ENCODE results near the gene CDC14A.
"Not testable (repeated sequence)": the region's sequence is repeated elsewhere in the genome, so short reads cannot be mapped to it uniquely, and the experiment has no call there.

CDC14A gene

DNA sequence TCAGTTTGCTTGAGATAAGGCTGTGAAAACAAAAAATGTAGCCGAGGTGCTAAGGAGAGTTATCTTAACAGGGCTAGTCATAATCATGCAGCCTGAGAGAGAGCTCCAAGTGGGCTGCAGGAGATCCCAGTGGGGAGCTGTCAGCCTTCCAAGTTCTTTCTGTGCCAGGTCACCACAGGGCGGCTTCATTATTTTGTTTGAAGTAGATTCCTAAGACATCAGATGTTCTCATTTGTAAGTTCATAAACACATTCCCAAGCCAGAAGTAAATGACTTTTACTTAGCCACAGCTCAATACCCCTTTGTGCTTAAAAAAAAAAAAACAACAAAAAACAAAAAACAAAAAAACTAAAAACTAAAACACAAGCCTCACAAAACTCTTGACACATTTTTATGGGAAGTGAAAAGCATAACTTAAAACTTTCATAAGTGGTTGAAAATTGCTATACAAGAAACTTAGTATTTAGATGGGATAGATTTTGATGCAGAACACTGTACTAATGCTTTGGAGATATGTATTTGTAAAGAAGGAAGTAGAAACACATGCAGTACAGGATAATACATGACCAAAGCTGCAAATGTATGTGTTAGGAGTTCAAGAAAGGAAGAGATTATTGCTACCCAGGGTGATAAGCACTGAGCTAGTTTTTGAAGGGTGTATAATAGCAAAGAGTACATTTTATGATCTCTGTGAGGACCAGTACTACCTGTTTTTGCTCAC, 8.6 kb downstream of the CDC14A start:
- no peaks in the 10 kb centered on the region for H3K9me3 ChIP-seq (ENCODE audit: control insufficient read depth in 2 of 2, low read length in 2 of 2)
- H3K36me3 ChIP-seq (ENCODE audit: control insufficient read depth in 2 of 2, insufficient read depth in 2 of 2, low read length in 2 of 2), result peaks cover 0 to 2% of the 10 kb centered on the region in 2 donors
- H3K4me1 ChIP-seq (ENCODE audit: control insufficient read depth in 2 of 2, insufficient read depth in 2 of 2, low read length in 2 of 2), result peaks cover 0 to 16% of the 10 kb centered on the region in 2 donors
- no peak overlapping the region for H3K27ac ChIP-seq (ENCODE audit: low read depth in 2 of 2, low read length in 2 of 2)
- no peak overlapping the region for H3K4me3 ChIP-seq (ENCODE audit: low read length in 2 of 2)
- no peaks in the 10 kb centered on the region for H3K27me3 ChIP-seq (ENCODE audit: control insufficient read depth in 2 of 2, insufficient read depth in 2 of 2, low read length in 2 of 2)
- H3K9ac ChIP-seq (ENCODE audit: low read depth in 1 of 2, low read length in 2 of 2), result no peak overlapping the region

DNA sequence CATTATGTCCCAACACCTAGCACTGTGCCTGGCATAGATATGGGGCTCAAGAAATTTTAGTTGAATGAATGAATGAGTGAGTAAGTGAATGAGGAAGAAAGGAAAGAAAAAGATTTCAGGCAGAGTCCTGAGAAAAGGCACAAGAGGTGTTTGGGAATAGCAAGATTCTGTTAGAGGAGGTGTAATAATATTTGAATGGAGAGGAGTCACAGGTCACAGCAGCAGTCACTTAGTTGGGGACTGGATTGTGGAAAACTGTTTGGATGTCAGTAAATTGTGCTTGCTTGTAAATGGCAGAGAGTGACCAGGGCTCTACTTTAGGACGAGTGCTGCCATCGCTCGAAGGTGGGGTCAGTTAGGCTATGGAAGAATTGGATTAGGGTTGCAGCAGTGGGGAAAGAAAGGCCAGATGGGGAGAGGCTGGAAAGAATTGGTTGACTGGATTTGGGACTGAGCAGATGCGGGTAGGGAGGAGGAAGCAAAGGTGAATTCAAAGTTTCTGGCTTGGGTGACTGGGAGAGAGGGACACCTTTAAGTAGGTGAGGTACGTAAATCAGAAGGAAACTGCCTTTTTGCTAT, 9.3 kb downstream of the CDC14A start:
- no peak overlapping the region for H3K27ac ChIP-seq (ENCODE audit: low read depth in 2 of 2, low read length in 2 of 2)
- H3K36me3 ChIP-seq (ENCODE audit: control insufficient read depth in 2 of 2, insufficient read depth in 2 of 2, low read length in 2 of 2), result no peaks in the 10 kb centered on the region
- peaks cover 0 to 16% of the 10 kb centered on the region in 2 donors for H3K4me1 ChIP-seq (ENCODE audit: control insufficient read depth in 2 of 2, insufficient read depth in 2 of 2, low read length in 2 of 2)
- no peaks in the 10 kb centered on the region for H3K9me3 ChIP-seq (ENCODE audit: control insufficient read depth in 2 of 2, low read length in 2 of 2)
- no peak overlapping the region for H3K9ac ChIP-seq (ENCODE audit: low read depth in 1 of 2, low read length in 2 of 2)
- no peak overlapping the region for H3K4me3 ChIP-seq (ENCODE audit: low read length in 2 of 2)
- H3K27me3 ChIP-seq (ENCODE audit: control insufficient read depth in 2 of 2, insufficient read depth in 2 of 2, low read length in 2 of 2), result no peaks in the 10 kb centered on the region

DNA sequence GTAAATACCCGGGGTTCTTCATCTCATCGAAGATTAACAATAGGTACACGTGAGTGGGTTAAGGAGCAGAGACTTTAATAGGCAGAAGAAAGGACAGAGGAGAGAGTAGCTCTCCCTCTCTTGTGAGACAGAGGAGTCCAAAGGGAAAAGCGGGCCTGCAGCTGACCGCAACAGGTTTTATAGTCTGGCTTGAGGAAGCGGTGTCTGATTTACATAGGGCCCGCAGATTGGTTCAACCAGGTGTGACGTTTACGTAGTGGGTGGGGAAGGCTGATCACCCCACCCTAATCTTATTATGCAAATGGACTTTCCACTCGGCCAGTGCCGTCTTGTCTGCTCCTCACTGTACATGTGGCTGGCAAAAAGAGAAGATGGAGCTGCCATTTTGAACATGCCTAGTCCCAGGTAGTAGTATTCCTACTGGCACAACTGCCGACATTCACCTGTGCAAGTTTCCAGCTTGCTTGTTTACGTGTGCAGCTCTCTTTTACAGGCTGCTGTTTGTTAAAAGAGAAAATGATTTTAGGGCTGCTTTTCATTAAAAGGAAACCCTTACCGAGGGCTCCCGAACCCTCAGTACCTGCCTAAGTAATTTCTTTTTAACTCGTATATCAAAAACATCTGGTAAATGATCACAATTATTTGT, 10.6 kb downstream of the CDC14A start:
- no peak overlapping the region for H3K9ac ChIP-seq (ENCODE audit: low read depth in 1 of 2, low read length in 2 of 2)
- H3K4me1 ChIP-seq (ENCODE audit: control insufficient read depth in 2 of 2, insufficient read depth in 2 of 2, low read length in 2 of 2), result peaks cover 0 to 14% of the 10 kb centered on the region in 2 donors
- no peaks in the 10 kb centered on the region for H3K9me3 ChIP-seq (ENCODE audit: control insufficient read depth in 2 of 2, low read length in 2 of 2)
- H3K27me3 ChIP-seq (ENCODE audit: control insufficient read depth in 2 of 2, insufficient read depth in 2 of 2, low read length in 2 of 2), result no peaks in the 10 kb centered on the region
- no peak overlapping the region for H3K27ac ChIP-seq (ENCODE audit: low read depth in 2 of 2, low read length in 2 of 2)
- H3K4me3 ChIP-seq (ENCODE audit: low read length in 2 of 2), result no peak overlapping the region
- no peaks in the 10 kb centered on the region for H3K36me3 ChIP-seq (ENCODE audit: control insufficient read depth in 2 of 2, insufficient read depth in 2 of 2, low read length in 2 of 2)

DNA sequence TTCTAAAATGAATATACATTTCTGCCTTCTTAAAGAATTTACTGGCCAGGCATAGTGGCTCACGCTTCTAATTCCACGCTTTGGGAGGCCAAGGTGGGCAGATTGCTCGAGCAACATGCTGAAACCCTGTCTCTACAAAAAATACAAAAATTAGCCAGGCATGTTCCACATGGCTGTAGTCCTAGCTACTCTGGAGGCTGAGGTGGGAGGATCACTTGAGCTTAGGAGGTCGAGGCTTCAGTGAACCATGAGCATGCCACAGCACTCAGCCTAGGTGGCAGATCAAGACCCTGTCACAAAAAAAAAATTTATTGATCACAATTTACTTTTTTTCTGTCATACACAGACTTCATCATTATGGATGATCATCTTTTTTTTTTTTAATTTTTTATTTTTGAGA, 11.5 kb downstream of the CDC14A start:
- Histone ChIP-seq H3K27me3 (ENCODE audit: control insufficient read depth in 2 of 2, insufficient read depth in 2 of 2, low read length in 2 of 2) (no peaks in the 10 kb centered on the region), H3K9me3 (ENCODE audit: control insufficient read depth in 2 of 2, low read length in 2 of 2) (no peaks in the 10 kb centered on the region), H3K4me1 (ENCODE audit: control insufficient read depth in 2 of 2, insufficient read depth in 2 of 2, low read length in 2 of 2) (peaks cover 0 to 11% of the 10 kb centered on the region in 2 donors), H3K27ac (ENCODE audit: low read depth in 2 of 2, low read length in 2 of 2) (no peak overlapping the region), H3K36me3 (ENCODE audit: control insufficient read depth in 2 of 2, insufficient read depth in 2 of 2, low read length in 2 of 2) (no peaks in the 10 kb centered on the region), H3K4me3 (ENCODE audit: low read length in 2 of 2) (no peak overlapping the region), H3K9ac (ENCODE audit: low read depth in 1 of 2, low read length in 2 of 2) (no peak overlapping the region)

DNA sequence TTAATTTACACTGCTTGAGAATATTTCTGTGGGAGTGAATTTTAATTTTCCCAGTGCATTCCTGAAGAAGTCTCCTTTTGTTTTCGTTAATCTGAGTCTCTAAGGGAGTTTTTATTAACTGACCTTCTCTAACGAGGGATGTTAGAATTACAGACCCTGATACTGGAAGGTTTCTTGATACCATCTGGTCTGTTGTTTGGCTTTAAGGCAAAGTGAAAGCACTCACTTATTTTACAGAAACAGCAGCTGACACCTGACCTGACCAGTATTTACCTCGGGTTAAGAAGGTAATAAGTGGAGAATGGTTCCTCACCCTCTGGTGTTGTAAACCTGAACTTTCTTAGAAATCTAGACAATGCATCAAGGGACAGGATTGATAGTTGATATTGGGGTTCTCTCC, 12.4 kb downstream of the CDC14A start:
- H3K9ac ChIP-seq (ENCODE audit: low read depth in 1 of 2, low read length in 2 of 2), result no peak overlapping the region
- H3K4me1 ChIP-seq (ENCODE audit: control insufficient read depth in 2 of 2, insufficient read depth in 2 of 2, low read length in 2 of 2), result peaks cover 0 to 4% of the 10 kb centered on the region in 2 donors
- H3K27me3 ChIP-seq (ENCODE audit: control insufficient read depth in 2 of 2, insufficient read depth in 2 of 2, low read length in 2 of 2), result no peaks in the 10 kb centered on the region
- no peak overlapping the region for H3K4me3 ChIP-seq (ENCODE audit: low read length in 2 of 2)
- no peak overlapping the region for H3K27ac ChIP-seq (ENCODE audit: low read depth in 2 of 2, low read length in 2 of 2)
- no peaks in the 10 kb centered on the region for H3K9me3 ChIP-seq (ENCODE audit: control insufficient read depth in 2 of 2, low read length in 2 of 2)
- no peaks in the 10 kb centered on the region for H3K36me3 ChIP-seq (ENCODE audit: control insufficient read depth in 2 of 2, insufficient read depth in 2 of 2, low read length in 2 of 2)

DNA sequence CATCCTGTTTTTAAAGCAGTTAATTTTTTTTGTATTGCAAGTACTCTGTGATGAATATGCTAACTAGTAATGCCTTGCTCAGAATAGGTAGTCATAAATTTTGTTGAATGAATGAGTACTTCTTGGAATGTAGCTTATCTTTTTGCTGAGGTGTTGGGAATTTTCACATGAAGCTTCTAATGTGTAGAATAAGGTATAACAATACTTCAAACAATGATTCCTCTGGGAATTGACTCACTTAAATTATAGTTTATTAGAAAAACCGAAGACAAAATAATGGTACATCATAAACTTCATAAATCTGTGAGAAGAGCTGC, 13.9 kb downstream of the CDC14A start:
- no peak overlapping the region for H3K27ac ChIP-seq (ENCODE audit: low read depth in 2 of 2, low read length in 2 of 2)
- H3K27me3 ChIP-seq (ENCODE audit: control insufficient read depth in 2 of 2, insufficient read depth in 2 of 2, low read length in 2 of 2), result no peaks in the 10 kb centered on the region
- no peaks in the 10 kb centered on the region for H3K36me3 ChIP-seq (ENCODE audit: control insufficient read depth in 2 of 2, insufficient read depth in 2 of 2, low read length in 2 of 2)
- H3K4me3 ChIP-seq (ENCODE audit: low read length in 2 of 2), result no peak overlapping the region
- H3K9ac ChIP-seq (ENCODE audit: low read depth in 1 of 2, low read length in 2 of 2), result no peak overlapping the region
- no peaks in the 10 kb centered on the region for H3K4me1 ChIP-seq (ENCODE audit: control insufficient read depth in 2 of 2, insufficient read depth in 2 of 2, low read length in 2 of 2)
- H3K9me3 ChIP-seq (ENCODE audit: control insufficient read depth in 2 of 2, low read length in 2 of 2), result no peaks in the 10 kb centered on the region

DNA sequence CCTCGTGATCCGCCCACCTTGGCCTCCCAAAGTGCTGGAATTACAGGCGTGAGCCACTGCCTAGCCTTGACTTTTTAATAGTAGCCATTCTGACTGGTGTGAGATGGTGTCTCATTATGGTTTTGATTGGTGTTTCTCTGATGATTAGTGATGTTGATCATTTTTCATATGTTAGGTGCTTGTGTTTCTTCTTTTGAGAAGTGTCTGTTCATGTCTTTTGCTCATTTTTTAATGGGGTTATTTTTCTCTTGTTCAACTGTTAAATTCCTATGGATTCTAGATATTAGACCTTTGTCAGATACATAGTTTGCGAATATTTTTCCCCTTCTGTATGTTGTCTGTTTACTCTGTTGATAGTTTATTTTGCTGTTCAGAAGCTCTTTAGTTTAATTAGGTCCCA, 17.0 kb downstream of the CDC14A start:
- H3K4me1 ChIP-seq (ENCODE audit: control insufficient read depth in 2 of 2, insufficient read depth in 2 of 2, low read length in 2 of 2); H3K9ac ChIP-seq (ENCODE audit: low read depth in 1 of 2, low read length in 2 of 2): not testable (repeated sequence)

DNA sequence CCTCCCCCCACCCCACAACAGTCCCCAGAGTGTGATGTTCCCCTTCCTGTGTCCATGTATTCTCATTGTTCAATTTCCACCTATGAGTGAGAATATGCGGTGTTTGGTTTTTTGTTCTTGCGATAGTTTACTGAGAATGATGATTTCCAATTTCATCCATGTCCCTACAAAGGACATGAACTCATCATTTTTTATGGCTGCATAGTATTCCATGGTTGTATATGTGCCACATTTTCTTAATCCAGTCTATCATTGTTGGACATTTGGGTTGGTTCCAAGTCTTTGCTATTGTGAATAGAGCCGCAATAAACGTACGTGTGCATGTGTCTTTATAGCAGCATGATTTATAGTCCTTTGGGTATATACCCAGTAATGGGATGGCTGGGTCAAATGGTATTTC, 21.6 kb downstream of the CDC14A start:
- H3K4me1 ChIP-seq (ENCODE audit: control insufficient read depth in 2 of 2, insufficient read depth in 2 of 2, low read length in 2 of 2); H3K36me3 ChIP-seq (ENCODE audit: control insufficient read depth in 2 of 2, insufficient read depth in 2 of 2, low read length in 2 of 2); H3K9ac ChIP-seq (ENCODE audit: low read depth in 1 of 2, low read length in 2 of 2); H3K27me3 ChIP-seq (ENCODE audit: control insufficient read depth in 2 of 2, insufficient read depth in 2 of 2, low read length in 2 of 2); H3K4me3 ChIP-seq (ENCODE audit: low read length in 2 of 2); H3K9me3 ChIP-seq (ENCODE audit: control insufficient read depth in 2 of 2, low read length in 2 of 2); H3K27ac ChIP-seq (ENCODE audit: low read depth in 2 of 2, low read length in 2 of 2): not testable (repeated sequence)

More for the DNA sequence above, 17.0 kb downstream of the CDC14A start:
- not testable (repeated sequence) for H3K9me3 ChIP-seq (ENCODE audit: control insufficient read depth in 2 of 2, low read length in 2 of 2); H3K27me3 ChIP-seq (ENCODE audit: control insufficient read depth in 2 of 2, insufficient read depth in 2 of 2, low read length in 2 of 2); H3K4me3 ChIP-seq (ENCODE audit: low read length in 2 of 2); H3K36me3 ChIP-seq (ENCODE audit: control insufficient read depth in 2 of 2, insufficient read depth in 2 of 2, low read length in 2 of 2); H3K27ac ChIP-seq (ENCODE audit: low read depth in 2 of 2, low read length in 2 of 2)

DNA sequence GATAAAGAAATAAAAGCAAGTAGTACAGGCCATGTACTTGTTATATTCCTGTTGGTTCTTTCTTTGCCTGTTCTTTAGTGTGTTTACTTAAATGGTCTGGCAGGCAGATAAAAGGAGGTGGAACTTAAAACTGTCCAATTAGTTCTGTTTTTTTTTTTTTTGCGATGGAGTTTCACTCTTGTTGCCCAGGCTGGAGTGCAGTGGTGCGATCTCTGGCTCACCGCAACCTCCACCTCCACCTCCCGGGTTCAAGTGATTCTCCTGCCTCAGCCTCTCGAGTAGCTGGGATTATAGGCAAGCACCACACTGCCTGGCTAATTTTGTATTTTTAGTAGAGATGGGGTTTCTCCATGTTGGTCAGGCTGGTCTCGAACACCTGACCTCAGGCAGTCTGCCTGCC, 24.6 kb downstream of the CDC14A start:
- H3K4me3 ChIP-seq (ENCODE audit: low read length in 2 of 2); H3K9ac ChIP-seq (ENCODE audit: low read depth in 1 of 2, low read length in 2 of 2): not testable (repeated sequence)

DNA sequence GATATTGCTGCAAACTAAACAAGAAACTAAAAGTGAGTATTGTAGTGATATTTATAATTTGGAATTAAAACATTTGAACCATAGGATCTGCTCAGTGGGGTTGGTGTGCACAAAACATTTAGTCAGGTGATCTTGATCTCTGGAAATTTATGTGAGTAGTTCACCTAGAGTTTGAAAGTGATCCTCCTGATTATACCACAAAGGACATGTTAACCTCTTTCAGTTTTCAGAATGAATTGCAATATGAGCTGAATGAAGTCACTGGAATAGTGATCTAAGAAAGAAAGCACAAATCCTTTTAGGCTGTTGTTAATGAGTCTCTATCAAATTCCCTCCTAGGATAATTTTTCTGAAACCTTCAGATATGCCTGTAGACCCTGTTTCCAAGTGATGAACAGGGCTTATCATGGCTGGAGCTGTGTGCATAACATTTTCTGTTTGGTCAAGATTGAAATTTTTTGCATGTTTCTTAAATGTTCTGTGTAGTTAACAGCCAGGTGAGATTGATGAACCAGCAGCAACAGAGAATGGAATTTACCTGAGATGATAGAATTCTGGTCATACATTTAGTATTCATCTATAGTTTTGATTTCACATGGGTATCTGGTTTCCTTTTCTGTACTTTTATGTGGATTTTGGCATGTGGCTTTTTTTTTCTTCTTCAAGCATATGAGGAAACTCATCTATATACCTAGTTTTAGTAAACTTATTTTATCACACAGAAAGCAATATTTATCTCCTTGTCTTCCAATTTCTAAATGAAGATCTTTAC, 25.5 kb downstream of the CDC14A start:
- no peak overlapping the region for H3K27ac ChIP-seq (ENCODE audit: low read depth in 2 of 2, low read length in 2 of 2)
- no peaks in the 10 kb centered on the region for H3K27me3 ChIP-seq (ENCODE audit: control insufficient read depth in 2 of 2, insufficient read depth in 2 of 2, low read length in 2 of 2)
- no peaks in the 10 kb centered on the region for H3K4me1 ChIP-seq (ENCODE audit: control insufficient read depth in 2 of 2, insufficient read depth in 2 of 2, low read length in 2 of 2)
- no peak overlapping the region for H3K4me3 ChIP-seq (ENCODE audit: low read length in 2 of 2)
- peaks cover 0 to 2% of the 10 kb centered on the region in 2 donors for H3K36me3 ChIP-seq (ENCODE audit: control insufficient read depth in 2 of 2, insufficient read depth in 2 of 2, low read length in 2 of 2)
- H3K9me3 ChIP-seq (ENCODE audit: control insufficient read depth in 2 of 2, low read length in 2 of 2), result no peaks in the 10 kb centered on the region
- H3K9ac ChIP-seq (ENCODE audit: low read depth in 1 of 2, low read length in 2 of 2), result no peak overlapping the region

More for the DNA sequence above, 24.6 kb downstream of the CDC14A start:
- H3K36me3 ChIP-seq (ENCODE audit: control insufficient read depth in 2 of 2, insufficient read depth in 2 of 2, low read length in 2 of 2); H3K9me3 ChIP-seq (ENCODE audit: control insufficient read depth in 2 of 2, low read length in 2 of 2); H3K27me3 ChIP-seq (ENCODE audit: control insufficient read depth in 2 of 2, insufficient read depth in 2 of 2, low read length in 2 of 2); H3K27ac ChIP-seq (ENCODE audit: low read depth in 2 of 2, low read length in 2 of 2); H3K4me1 ChIP-seq (ENCODE audit: control insufficient read depth in 2 of 2, insufficient read depth in 2 of 2, low read length in 2 of 2): not testable (repeated sequence)

Measured in mucosa of rectum (tissue), 2 donors.